Common myeloid progenitor, CD34-positive (primary cell): ENCODE measurements around the gene KLK10.

Experiments used
- CTCF ChIA-PET: fragments of 350-600 bp; sonication (Branson Sonifier 250); formaldehyde crosslinking; loops from one replicate; lab custom pipeline; 2021; ENCODE audit warnings: antibody characterized with exemption; lab: Charles Lee
- POLR2A ChIA-PET: fragments of 350-600 bp; sonication (Branson Sonifier 250); formaldehyde crosslinking; loops from one replicate; lab custom pipeline; 2021; ENCODE audit warnings: antibody characterized with exemption; lab: Charles Lee
- DNase-seq, 3 donors: peaks; one replicate each; pipeline versions ENCODE4 v3.0.0 to v3.0.0-alpha.2; 2013
- H3K27ac ChIP-seq, 2 experiments: 1 replicate in 1 of 2; 2 replicates in 1 of 2; pipeline ENCODE4 v1.7.0; 2013; ENCODE audit warnings: inconsistent platforms in 2 of 2, low read length in 2 of 2, mild to moderate bottlenecking in 2 of 2, low read depth in 1 of 2, moderate library complexity in 1 of 2; ENCODE audit not compliant: severe bottlenecking in 2 of 2, insufficient read depth in 1 of 2, poor library complexity in 1 of 2
- H3K27me3 ChIP-seq, 5 experiments: replicated peaks in 2 of 5; 1 replicate in 3 of 5; 2 replicates in 2 of 5; pipeline versions ENCODE4 v1.6.1 to v1.7.0; 2013; ENCODE audit warnings: low read length in 4 of 5, mild to moderate bottlenecking in 2 of 5, moderate library complexity in 2 of 5, inconsistent platforms in 1 of 5; ENCODE audit not compliant: insufficient read depth in 5 of 5, control insufficient read depth in 4 of 5
- H3K36me3 ChIP-seq, 4 experiments: 1 replicate in 2 of 4; 2 replicates in 2 of 4; pipeline versions ENCODE4 v1.6.1 to v1.7.0; 2013; ENCODE audit warnings: low read length in 3 of 4, control low read depth in 1 of 4, mild to moderate bottlenecking in 1 of 4; ENCODE audit not compliant: control insufficient read depth in 4 of 4, insufficient read depth in 4 of 4
- H3K4me1 ChIP-seq, 4 experiments: 1 replicate in 3 of 4; 2 replicates in 1 of 4; pipeline versions ENCODE4 v1.6.1 to v1.7.1; 2013; ENCODE audit warnings: low read length in 3 of 4, mild to moderate bottlenecking in 3 of 4, control low read depth in 1 of 4, inconsistent platforms in 1 of 4, moderate library complexity in 1 of 4; ENCODE audit not compliant: control insufficient read depth in 4 of 4, insufficient read depth in 4 of 4; ENCODE audit errors: control extremely low read depth in 1 of 4
- H3K4me3 ChIP-seq, 7 experiments: 1 replicate in 4 of 7; 2 replicates in 3 of 7; pipeline versions ENCODE4 v1.5.1 to v1.7.0; 2013; ENCODE audit warnings: mild to moderate bottlenecking in 7 of 7, low read length in 6 of 7, moderate library complexity in 6 of 7, inconsistent platforms in 2 of 7, low read depth in 2 of 7, control low read depth in 1 of 7; ENCODE audit not compliant: insufficient read depth in 4 of 7, control insufficient read depth in 1 of 7; ENCODE audit errors: extremely low read depth in 1 of 7
- H3K9me3 ChIP-seq, 5 experiments: 1 replicate in 4 of 5; 2 replicates in 1 of 5; pipeline versions ENCODE4 v1.6.1 to v1.7.1; 2013; ENCODE audit warnings: low read length in 4 of 5, mild to moderate bottlenecking in 2 of 5, inconsistent platforms in 1 of 5, low read depth in 1 of 5, moderate library complexity in 1 of 5; ENCODE audit not compliant: control insufficient read depth in 4 of 5, insufficient read depth in 2 of 5; ENCODE audit errors: control extremely low read depth in 1 of 5
- WGBS: methylation state at CpG from one replicate; pipeline ENCODE4 v1.1.5; 2013; ENCODE audit not compliant: insufficient coverage; 5-methylcytosine and 5-hydroxymethylcytosine counted together

Gene KLK10

GRCh38 chr19:50969413-50969760 lies 50.1 kb downstream of the KLK10 start, which contains the start of gene KLK6:
KLK6 (minus strand) TSS chr19:50969591; CDS start chr19:50968104, 1,487 bp downstream.
- no peak within 1 kb of the TSS for H3K27ac ChIP-seq
- H3K36me3 ChIP-seq, result no peaks in the 10 kb centered on the region
- WGBS, result 90% methylated on average over 19 of the region's 19 CpGs
- CTCF ChIA-PET, result no interaction called here
- POLR2A ChIA-PET, result no interaction called here
- no peaks in the 10 kb centered on the region for H3K9me3 ChIP-seq
- H3K27me3 ChIP-seq, result peaks cover 0 to 63% (median 6%) of the 10 kb centered on the region in 5 experiments
- no peak for DNase-seq
- H3K4me1 ChIP-seq, result no peaks in the 10 kb centered on the region
- no peak within 1 kb of the TSS for H3K4me3 ChIP-seq

DNA sequence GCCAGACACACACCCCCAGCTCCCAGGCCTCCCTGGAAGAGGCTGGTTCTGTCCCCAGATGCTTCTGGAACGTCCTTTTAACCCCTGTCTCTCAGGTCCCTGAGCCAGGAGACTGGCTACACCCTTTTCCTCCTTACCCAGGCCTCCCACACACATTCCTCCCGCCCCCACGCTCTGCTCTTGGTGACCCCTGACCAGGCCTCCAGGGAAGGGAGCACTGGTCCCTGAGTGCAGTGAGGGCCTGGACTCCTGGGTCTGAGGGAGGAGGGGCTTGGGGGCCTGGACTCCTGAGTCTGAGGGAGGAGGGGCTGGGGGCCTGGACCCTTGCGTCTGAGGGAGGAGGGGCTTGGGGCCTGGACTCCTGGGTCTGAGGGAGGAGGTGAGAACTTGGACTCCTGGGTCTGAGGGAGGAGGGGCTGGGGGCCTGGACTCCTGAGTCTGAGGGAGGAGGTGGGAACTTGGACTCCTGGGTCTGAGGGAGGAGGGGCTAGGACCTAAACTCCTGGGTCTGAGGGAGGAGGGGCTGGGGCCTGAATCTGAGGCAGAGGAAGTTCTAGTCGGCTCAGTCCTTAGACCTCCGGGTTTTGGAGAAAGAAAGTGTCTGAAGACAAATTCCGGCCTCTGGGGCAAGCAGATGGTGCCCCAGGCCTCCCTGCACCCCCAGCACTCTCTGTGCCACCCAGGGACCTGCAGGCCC lies 50.6 kb downstream of the KLK10 start:
- DNase-seq, result no peak
- Histone ChIP-seq H3K9me3 (no peaks in the 10 kb centered on the region), H3K4me1 (no peaks in the 10 kb centered on the region), H3K27me3 (peaks cover 0 to 62% (median 6%) of the 10 kb centered on the region in 5 experiments), H3K4me3 (no peak overlapping the region), H3K36me3 (no peaks in the 10 kb centered on the region), H3K27ac (no peak overlapping the region)
- WGBS, result 54% methylated on average over 3 of the region's 7 CpGs
- ChIA-PET CTCF (no interaction called here), POLR2A (no interaction called here)

DNA sequence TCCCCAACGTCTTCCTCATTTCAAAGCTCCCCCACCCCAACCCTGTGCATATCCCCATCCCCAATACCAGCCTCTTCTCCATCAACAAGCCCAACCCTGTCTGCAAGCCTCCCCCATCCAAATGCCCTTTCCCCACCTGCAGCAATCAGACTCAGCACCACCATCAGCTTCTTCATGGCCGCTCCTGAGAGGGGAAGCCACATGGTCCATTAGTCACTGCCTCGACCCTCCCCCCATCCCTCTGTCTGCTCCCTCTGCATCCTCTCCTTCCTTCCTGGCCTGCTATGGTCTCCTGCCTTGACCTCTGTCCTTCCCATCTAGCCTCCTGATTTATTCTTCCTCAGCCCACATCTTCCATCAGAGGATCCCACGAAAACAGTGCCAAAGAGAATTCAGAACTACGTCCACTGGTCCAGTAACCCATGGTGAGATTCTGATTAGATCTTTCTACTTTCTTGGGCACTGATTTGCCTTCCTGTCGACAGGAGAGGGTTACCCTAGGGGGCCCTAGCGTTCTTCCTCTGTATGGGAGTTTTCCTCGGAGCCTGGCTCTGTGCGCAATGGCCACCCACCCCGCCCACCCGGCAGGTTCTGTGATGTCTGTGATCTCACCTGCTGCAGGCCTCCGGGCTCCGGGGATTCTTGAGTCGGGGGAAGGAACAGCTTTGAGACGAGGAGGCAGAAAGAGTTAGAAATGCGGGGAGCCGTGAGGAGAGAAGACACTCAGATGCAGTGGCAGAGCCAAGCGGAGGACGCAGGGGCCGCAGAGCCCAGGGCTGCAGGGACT lies 51.4 kb downstream of the KLK10 start:
- H3K27ac ChIP-seq, result no peak overlapping the region
- H3K9me3 ChIP-seq, result no peaks in the 10 kb centered on the region
- H3K4me3 ChIP-seq, result no peak overlapping the region
- no peaks in the 10 kb centered on the region for H3K4me1 ChIP-seq
- WGBS, result 39% methylated on average over 16 of the region's 20 CpGs
- peaks cover 0 to 61% (median 6%) of the 10 kb centered on the region in 5 experiments for H3K27me3 ChIP-seq
- no peak for DNase-seq
- H3K36me3 ChIP-seq, result no peaks in the 10 kb centered on the region
- ChIA-PET POLR2A (no interaction called here), CTCF (no interaction called here)

GRCh38 chr19:50964266-50964665 lies 55.2 kb downstream of the KLK10 start:
- Histone ChIP-seq H3K4me1 (no peaks in the 10 kb centered on the region), H3K9me3 (peaks cover 0 to 4% (median 0%) of the 10 kb centered on the region in 5 experiments), H3K36me3 (no peaks in the 10 kb centered on the region), H3K27ac (no peak overlapping the region), H3K27me3 (peaks cover 0 to 54% (median 6%) of the 10 kb centered on the region in 5 experiments), H3K4me3 (no peak overlapping the region)
- ChIA-PET POLR2A (no interaction called here), CTCF (no interaction called here)
- no peak for DNase-seq
- no CpG with 5 or more reads among the region's 3 CpGs for WGBS

- no peak overlapping the region for H3K4me3 ChIP-seq
- ChIA-PET POLR2A (no interaction called here), CTCF (no interaction called here)
- H3K36me3 ChIP-seq, result no peaks in the 10 kb centered on the region
- 93% methylated on average over 6 of the region's 6 CpGs for WGBS
- H3K9me3 ChIP-seq, result peaks cover 0 to 4% (median 0%) of the 10 kb centered on the region in 5 experiments
- H3K27me3 ChIP-seq, result peaks cover 0 to 45% (median 6%) of the 10 kb centered on the region in 5 experiments
- H3K27ac ChIP-seq, result no peak overlapping the region
- no peak for DNase-seq
- H3K4me1 ChIP-seq, result no peaks in the 10 kb centered on the region
Observed at GRCh38 chr19:50963381-50963780, 56.1 kb downstream of the KLK10 start.
